Hepatocyte (in vitro differentiated cells): Measurements from ENCODE around the gene PTPRC.

Source experiments
- EZH2 ChIP-seq: fragments of 200-600 bp; sonication (generic); IDR thresholded peaks from 2 replicates; pipeline ENCODE4 v1.6.1; 2016; ENCODE audit warnings: antibody characterized with exemption, mild to moderate bottlenecking, borderline replicate concordance
- TF ChIP-seq, protein P1 (sequence below): fragments of 200-600 bp; sonication (generic); IDR thresholded peaks from 2 replicates; pipeline ENCODE4 v1.5.1; 2016; ENCODE audit warnings: antibody characterized with exemption, mild to moderate bottlenecking; ENCODE audit not compliant: poor library complexity

- TF ChIP-seq, protein P1, sequence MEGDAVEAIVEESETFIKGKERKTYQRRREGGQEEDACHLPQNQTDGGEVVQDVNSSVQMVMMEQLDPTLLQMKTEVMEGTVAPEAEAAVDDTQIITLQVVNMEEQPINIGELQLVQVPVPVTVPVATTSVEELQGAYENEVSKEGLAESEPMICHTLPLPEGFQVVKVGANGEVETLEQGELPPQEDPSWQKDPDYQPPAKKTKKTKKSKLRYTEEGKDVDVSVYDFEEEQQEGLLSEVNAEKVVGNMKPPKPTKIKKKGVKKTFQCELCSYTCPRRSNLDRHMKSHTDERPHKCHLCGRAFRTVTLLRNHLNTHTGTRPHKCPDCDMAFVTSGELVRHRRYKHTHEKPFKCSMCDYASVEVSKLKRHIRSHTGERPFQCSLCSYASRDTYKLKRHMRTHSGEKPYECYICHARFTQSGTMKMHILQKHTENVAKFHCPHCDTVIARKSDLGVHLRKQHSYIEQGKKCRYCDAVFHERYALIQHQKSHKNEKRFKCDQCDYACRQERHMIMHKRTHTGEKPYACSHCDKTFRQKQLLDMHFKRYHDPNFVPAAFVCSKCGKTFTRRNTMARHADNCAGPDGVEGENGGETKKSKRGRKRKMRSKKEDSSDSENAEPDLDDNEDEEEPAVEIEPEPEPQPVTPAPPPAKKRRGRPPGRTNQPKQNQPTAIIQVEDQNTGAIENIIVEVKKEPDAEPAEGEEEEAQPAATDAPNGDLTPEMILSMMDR, result no peak
- TF ChIP-seq EZH2, result no peak
These were observed 115.8 kb downstream of the PTPRC start for GRCh38 chr1:198754670-198755069.
